Activated CD4-positive, alpha-beta T cell treated with anti-CD3 and anti-CD28 coated beads for 36 hours (primary cell): ENCODE results near the gene WNT10A. TPM values are rescaled to one million over a fixed set of nuclear protein-coding genes. Genes with fewer than 3 reads are reported as not detected.

Experiments used
- ATAC-seq: fragments of 200-7000 bp; cut with Tn5 transposase; one replicate; pipeline ENCODE4 v1.10.0; 2021; ENCODE audit warnings: mild to moderate bottlenecking, moderate library complexity
- CTCF ChIA-PET: fragments of 350-600 bp; sonication (Branson Sonifier 250); formaldehyde crosslinking; loops from one replicate; lab custom pipeline; 2021; ENCODE audit warnings: antibody characterized with exemption; lab: Charles Lee
- POLR2A ChIA-PET: fragments of 350-600 bp; sonication (Branson Sonifier 250); formaldehyde crosslinking; loops from one replicate; lab custom pipeline; 2021; ENCODE audit warnings: antibody characterized with exemption, inconsistent platforms; lab: Charles Lee
- DNase-seq: peaks from one replicate; pipeline ENCODE4 v3.0.0-alpha.2; 2020
- H3K27ac Mint-ChIP-seq: one replicate; pipeline ENCODE4 v1.8.0; 2021; ENCODE audit warnings: mixed read lengths
- H3K27me3 Mint-ChIP-seq: one replicate; pipeline ENCODE4 v1.8.0; 2021; ENCODE audit warnings: mixed read lengths
- H3K36me3 Mint-ChIP-seq: one replicate; pipeline ENCODE4 v1.8.0; 2021; ENCODE audit warnings: low read depth, mixed read lengths
- H3K4me1 Mint-ChIP-seq: one replicate; pipeline ENCODE4 v1.8.0; 2021; ENCODE audit warnings: mixed read lengths
- H3K4me3 Mint-ChIP-seq: one replicate; pipeline ENCODE4 v1.8.0; 2021; ENCODE audit warnings: mild to moderate bottlenecking, moderate library complexity, mixed read lengths
- H3K9me3 Mint-ChIP-seq: one replicate; pipeline ENCODE4 v1.8.0; 2021; ENCODE audit warnings: low read depth, mixed read lengths
- intact Hi-C, 2 experiments: fragments of 100-400 bp; cut with DNase I in 1 of 2; cut with micrococcal nuclease in 1 of 2; formaldehyde crosslinking; loops; one replicate each; pipeline versions ENCODE4 v1.14.2 to v1.15.1; 2022 to 2024; cut with DNase I, micrococcal nuclease
- total RNA-seq, 2 experiments: library from RNA; stranded (reverse); gene quantifications; one replicate each; pipeline ENCODE4 v1.2.3, GENCODE V29; 2021

WNT10A gene
- total RNA-seq, 2 experiments from 2014 or later, result 5.4 to 6.0 TPM

DNA sequence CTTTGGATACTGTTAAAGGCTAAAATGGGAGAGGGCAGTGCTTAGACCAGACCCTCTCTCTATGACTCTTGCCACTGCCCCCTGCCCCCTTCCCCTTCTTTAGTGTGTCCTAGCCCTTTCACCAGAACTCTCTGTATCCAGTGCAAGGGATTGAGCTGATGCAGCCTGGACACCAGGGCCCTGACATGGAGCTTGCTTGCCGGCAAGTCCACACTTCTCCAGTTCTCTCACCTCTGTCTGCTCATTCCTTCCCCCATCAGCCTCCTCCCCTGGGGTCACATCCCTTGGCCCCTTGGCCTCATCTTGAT lies 22.6 kb upstream of the WNT10A start:
- intact Hi-C loops, result no loop called here
- no peaks in the 10 kb centered on the region for H3K36me3 Mint-ChIP-seq
- H3K27me3 Mint-ChIP-seq, result peaks cover 78% of the 10 kb centered on the region
- CTCF ChIA-PET, result interaction anchor here (0.6 to 4.0 kb wide), 6 partner anchors 18 to 135 kb away, joined by 3 to 29 read pairs (median 4); no protein-coding TSS in a partner anchor
- POLR2A ChIA-PET, result no interaction called here
- no peak for ATAC-seq
- DNase-seq, result no peak
- H3K27ac Mint-ChIP-seq, result no peak overlapping the region
- peaks cover 15% of the 10 kb centered on the region for H3K4me1 Mint-ChIP-seq
- no peaks in the 10 kb centered on the region for H3K9me3 Mint-ChIP-seq
- no peak overlapping the region for H3K4me3 Mint-ChIP-seq

DNA sequence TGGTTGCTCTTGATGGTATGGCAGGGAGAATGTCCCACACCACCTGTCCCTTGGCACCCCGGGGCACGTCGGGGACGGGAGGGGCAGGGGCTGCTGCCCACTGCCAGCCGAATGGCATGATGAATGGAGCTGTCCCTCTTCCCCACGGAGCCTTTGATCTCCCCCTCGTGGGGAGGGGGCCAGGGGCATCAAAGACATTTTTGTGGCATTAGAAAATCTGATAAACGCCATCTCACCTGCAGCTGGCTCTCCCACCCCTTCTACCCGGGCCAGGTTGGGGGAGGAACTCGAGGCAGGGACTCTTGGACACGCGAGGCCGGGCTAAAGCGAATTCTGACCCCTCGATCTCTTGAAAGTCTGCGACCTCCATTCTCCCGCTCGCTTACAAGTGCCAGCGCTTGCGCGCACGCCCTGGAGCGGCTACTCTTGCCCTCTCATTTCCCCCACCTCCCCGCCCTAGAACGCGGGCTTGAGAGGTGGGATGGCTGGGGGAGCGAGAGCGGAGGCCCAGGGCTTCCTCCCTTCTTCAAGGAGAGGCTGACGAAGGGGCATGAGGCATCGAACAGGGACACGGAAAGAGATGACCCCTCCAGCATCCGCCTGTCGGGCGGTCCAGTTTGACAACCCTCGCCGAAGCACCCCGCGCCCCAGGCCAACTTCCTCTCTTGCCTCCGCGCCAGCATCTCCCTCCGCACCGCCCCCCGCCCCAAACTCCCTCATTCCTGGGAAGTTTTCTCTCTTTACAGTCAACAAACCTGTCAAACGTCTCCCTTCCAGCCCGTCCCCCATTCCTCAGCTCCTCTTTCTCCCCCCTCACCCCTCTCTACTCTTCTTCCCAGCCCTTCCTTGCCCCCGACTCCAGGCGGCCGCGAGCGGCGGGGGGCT lies 21.7 kb upstream of the WNT10A start:
- Mint-ChIP-seq H3K4me1 (peaks cover 15% of the 10 kb centered on the region), H3K4me3 (no peak overlapping the region), H3K9me3 (no peaks in the 10 kb centered on the region), H3K36me3 (no peaks in the 10 kb centered on the region), H3K27me3 (peaks cover 76% of the 10 kb centered on the region), H3K27ac (no peak overlapping the region)
- POLR2A ChIA-PET, result no interaction called here
- CTCF ChIA-PET, result interaction anchor here (0.6 to 4.0 kb wide), 8 partner anchors 17 to 546 kb away, joined by 3 to 29 read pairs (median 4); no protein-coding TSS in a partner anchor
- intact Hi-C loops, result no loop called here
- ATAC-seq (no peak), DNase-seq (no peak)

DNA sequence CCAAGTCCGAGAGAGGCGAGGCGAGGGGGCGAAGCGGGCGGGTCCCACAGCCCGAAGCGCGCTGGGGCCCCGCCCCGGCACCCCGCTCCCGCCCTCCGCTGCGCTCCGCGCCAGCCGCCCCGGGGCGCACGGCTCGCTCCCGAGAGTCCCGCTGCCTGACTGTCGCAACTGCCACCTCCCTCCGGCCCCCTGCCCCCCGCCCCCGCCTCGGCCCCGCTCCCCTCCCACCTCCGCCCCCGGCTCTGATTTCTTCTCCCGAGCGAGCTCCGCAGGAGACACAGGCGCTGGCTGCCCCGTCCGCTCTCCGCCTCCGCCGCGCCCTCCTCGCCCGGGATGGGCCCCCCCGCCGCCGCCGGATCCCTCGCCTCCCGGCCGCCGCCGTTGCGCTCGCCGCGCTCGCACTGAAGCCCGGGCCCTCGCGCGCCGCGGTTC lies 21.1 kb upstream of the WNT10A start, which contains the start of gene WNT6:
WNT6 (plus strand) TSS at position 250 of the 432 bp plus-strand sequence. CDS start 233 bp downstream, outside the sequence.
- no peak within 1 kb of the TSS for H3K27ac Mint-ChIP-seq
- intact Hi-C loops, result no loop called here
- ATAC-seq (peak; percentile 56), DNase-seq (peak; percentile 28)
- H3K27me3 Mint-ChIP-seq, result peaks cover 71% of the 10 kb centered on the region
- ChIA-PET POLR2A (no interaction called here), CTCF (interaction anchor here (1.0 to 4.0 kb wide), 3 partner anchors 9 to 120 kb away, joined by 3 to 29 read pairs (median 3); no protein-coding TSS in a partner anchor)
- no peaks in the 10 kb centered on the region for H3K9me3 Mint-ChIP-seq
- no peaks in the 10 kb centered on the region for H3K36me3 Mint-ChIP-seq
- peak within 1 kb of the TSS; percentile 28 for H3K4me3 Mint-ChIP-seq
- peaks cover 15% of the 10 kb centered on the region for H3K4me1 Mint-ChIP-seq

DNA sequence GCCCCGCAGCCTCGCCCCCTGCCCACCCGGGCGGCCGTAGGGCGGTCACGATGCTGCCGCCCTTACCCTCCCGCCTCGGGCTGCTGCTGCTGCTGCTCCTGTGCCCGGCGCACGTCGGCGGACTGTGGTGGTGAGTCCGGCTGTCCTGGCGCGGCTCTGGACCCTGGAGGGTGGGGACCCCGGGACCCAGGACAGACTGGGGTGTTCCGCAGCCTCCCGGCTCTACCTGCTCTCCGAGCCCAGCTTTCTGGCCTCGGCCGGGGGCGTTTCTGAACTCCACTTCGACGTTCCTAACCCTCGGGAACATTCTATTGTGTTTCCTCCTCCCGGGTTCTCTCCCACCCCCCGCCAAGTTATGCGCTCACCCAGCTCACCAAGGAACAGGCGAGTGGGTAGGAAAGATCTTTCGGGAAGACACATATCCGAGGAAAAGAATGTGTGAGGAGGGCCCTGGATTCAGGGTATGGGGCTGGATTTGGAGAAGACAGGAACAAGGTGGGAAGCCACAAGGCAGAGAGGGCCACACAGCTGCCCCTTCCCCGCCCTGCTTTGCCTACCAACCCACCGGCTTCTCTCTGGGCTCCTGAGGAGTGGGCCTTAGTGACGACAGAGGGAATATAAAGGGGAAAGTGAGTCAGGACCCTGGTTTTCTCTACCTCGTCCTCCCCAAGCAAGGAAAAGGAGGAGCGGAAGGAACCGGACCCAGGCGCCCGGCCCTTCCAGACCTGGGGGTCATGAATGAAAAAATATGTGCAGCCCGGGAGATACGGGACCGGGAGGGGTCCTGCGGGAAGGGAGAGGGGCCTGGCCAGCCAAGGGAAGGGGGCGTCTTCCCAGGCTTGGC lies 20.4 kb upstream of the WNT10A start:
- CTCF ChIA-PET, result interaction anchor here (0.6 to 4.0 kb wide), 11 partner anchors 9 to 180 kb away, joined by 3 to 29 read pairs (median 3); no protein-coding TSS in a partner anchor
- POLR2A ChIA-PET, result no interaction called here
- Mint-ChIP-seq H3K4me1 (peaks cover 15% of the 10 kb centered on the region), H3K4me3 (peak overlapping the region; percentile 28), H3K9me3 (no peaks in the 10 kb centered on the region), H3K27ac (no peak overlapping the region), H3K36me3 (no peaks in the 10 kb centered on the region), H3K27me3 (peaks cover 65% of the 10 kb centered on the region)
- DNase-seq (no peak), ATAC-seq (no peak)
- intact Hi-C loops, result no loop called here

DNA sequence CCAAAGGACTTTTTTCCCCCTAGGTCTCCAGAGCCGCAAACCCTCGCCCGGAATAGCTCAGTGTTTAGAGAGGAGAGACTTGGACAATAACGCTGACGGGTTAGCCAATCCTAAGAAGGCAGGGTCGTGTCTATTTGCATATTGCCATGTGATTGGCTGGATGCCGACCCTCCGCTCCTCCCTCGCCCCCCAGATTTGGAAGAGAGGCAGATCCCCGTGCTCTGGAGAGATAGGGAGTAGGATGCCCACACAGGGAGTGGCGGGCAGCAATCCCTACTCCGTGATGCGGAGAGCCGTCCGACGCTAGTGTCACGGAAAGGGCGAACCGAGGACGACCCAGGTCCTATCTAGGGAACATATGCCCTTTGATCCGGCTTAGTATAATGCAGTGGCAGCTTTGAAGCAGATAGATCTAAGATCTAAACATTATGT lies 19.7 kb upstream of the WNT10A start:
- no peaks in the 10 kb centered on the region for H3K36me3 Mint-ChIP-seq
- no peak overlapping the region for H3K4me3 Mint-ChIP-seq
- no peak for ATAC-seq

DNA sequence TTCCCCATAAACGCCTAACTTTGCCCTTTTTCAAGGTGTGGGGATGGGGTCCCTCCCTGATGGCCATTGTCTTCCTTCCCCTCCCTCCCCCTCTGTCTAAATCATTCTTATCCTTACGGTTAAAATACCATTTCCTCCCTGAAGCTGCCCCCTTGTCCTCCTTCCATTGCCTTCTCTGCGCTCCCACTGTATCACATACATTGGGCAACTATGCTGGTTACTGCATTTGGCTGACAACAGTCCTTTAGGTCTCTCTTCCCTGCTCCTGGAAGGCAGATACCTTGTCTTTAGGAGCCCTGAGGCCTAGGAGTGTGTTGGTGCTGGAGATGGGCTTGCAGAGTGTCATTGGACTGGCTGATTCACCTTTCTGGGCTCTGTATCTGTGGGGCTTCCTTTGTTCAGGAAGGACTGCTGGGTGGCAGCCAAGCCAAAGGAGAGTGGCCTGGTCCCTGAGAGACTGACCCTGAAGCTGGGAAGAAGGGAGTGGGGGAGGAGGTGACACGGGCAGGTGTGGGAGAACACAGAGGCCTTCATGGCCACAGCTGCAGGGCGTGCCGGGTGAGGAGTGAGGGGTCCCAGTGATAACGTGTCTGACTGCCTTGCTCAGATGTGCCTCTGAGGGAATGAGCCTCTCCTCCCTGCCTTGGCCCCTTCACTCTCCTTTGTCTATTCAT lies 18.9 kb upstream of the WNT10A start:
- H3K27me3 Mint-ChIP-seq, result peaks cover 52% of the 10 kb centered on the region

More for the DNA sequence above, 19.7 kb upstream of the WNT10A start:
- ChIA-PET CTCF (interaction anchor here (0.6 to 4.0 kb wide), 8 partner anchors 9 to 119 kb away, joined by 3 to 29 read pairs (median 4); no protein-coding TSS in a partner anchor), POLR2A (no interaction called here)
- Mint-ChIP-seq H3K27me3 (peaks cover 60% of the 10 kb centered on the region), H3K27ac (no peak overlapping the region), H3K9me3 (no peaks in the 10 kb centered on the region), H3K4me1 (peaks cover 15% of the 10 kb centered on the region)
- intact Hi-C loops, result no loop called here
- no peak for DNase-seq

DNA sequence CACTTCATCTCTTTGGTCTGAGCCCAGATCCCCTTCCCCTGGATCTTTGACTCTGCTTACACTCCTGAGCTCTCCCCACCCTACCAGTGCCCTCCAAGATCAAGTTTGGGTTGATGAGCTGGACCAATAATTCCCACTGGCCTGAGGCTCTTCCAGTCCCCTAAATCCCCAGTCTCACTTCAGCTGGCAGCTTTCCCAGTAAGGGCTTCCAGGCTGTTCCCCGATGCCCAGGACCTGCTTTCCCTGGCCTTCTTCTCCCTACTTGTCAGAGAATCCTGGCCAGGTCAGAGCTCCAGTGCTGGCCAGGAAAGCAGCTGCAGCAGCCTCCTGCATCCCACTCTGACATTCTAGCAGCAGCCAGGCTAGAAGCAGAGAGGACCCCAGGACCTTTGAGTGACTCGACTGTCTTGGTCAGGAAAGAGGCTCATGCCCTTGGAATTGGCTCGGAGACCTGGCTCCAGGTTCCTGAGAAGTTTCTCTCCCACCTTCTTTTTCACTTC lies 17.6 kb upstream of the WNT10A start:
- peaks cover 45% of the 10 kb centered on the region for H3K27me3 Mint-ChIP-seq

More for the DNA sequence above, 18.9 kb upstream of the WNT10A start:
- H3K4me1 Mint-ChIP-seq, result peaks cover 15% of the 10 kb centered on the region
- no peak overlapping the region for H3K27ac Mint-ChIP-seq
- intact Hi-C loops, result no loop called here
- CTCF ChIA-PET, result interaction anchor here (0.6 to 4.0 kb wide), 5 partner anchors 10 to 37 kb away, joined by 3 to 29 read pairs (median 5); no protein-coding TSS in a partner anchor
- H3K36me3 Mint-ChIP-seq, result no peaks in the 10 kb centered on the region
- H3K4me3 Mint-ChIP-seq, result no peak overlapping the region
- POLR2A ChIA-PET, result no interaction called here
- no peaks in the 10 kb centered on the region for H3K9me3 Mint-ChIP-seq
- ATAC-seq (no peak), DNase-seq (no peak)

DNA sequence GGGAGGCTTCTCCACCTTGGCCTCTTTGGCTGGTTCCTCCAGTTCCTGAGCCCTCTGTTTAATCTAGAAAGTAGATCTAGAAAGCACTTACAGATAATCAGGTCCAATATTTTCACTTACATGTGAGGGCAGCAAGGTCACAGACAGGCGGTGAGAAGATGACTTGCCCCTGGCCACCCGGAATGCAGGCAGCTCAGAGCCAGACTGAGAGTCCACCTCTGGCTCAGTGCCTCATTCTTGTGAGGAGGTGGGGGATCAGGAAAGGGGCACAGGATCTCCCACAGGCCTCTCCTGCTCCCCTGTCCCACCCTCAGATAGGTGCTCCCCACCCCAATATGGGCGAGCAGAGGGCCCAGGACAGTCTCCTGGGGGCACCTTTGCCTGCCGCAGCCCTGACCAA lies 15.3 kb upstream of the WNT10A start:
- H3K4me1 Mint-ChIP-seq, result peaks cover 8% of the 10 kb centered on the region
- ChIA-PET CTCF (no interaction called here), POLR2A (no interaction called here)
- no peak for DNase-seq
- H3K9me3 Mint-ChIP-seq, result no peaks in the 10 kb centered on the region
- no peaks in the 10 kb centered on the region for H3K36me3 Mint-ChIP-seq
- intact Hi-C loops, result no loop called here
- H3K4me3 Mint-ChIP-seq, result no peak overlapping the region
- H3K27ac Mint-ChIP-seq, result no peak overlapping the region
- peaks cover 42% of the 10 kb centered on the region for H3K27me3 Mint-ChIP-seq
- no peak for ATAC-seq

More for the DNA sequence above, 17.6 kb upstream of the WNT10A start:
- Mint-ChIP-seq H3K27ac (no peak overlapping the region), H3K4me1 (peaks cover 15% of the 10 kb centered on the region), H3K9me3 (no peaks in the 10 kb centered on the region), H3K4me3 (no peak overlapping the region), H3K36me3 (no peaks in the 10 kb centered on the region)
- ChIA-PET CTCF (interaction anchor here (0.6 to 1.2 kb wide), 4 partner anchors 10 to 140 kb away, joined by 3 to 5 read pairs (median 3); no protein-coding TSS in a partner anchor), POLR2A (no interaction called here)
- ATAC-seq (no peak), DNase-seq (no peak)
- intact Hi-C loops, result no loop called here

DNA sequence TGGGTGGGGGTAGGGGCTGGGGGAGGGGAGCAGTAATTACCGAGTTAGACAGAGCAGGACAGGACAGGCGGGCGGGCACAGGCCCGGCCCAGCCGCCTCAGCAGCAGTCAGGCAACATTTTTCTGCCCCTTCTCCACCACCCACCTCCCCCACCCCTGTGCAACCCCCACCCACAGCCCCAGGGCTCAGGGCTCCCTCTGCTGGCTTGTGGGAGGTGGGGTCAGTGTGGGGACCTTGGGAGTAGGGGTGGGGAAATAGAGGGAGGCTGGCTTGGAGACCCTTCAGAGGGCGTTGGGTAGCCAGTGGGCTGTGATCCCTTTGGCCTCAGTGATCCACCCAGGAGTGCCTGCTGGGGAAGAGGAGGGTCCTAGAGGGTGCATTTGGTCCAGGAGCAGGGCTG lies 14.7 kb upstream of the WNT10A start:
- CTCF ChIA-PET, result interaction anchor here (1.0 kb wide), 2 partner anchors 9 to 34 kb away, joined by 4 read pairs; no protein-coding TSS in a partner anchor

DNA sequence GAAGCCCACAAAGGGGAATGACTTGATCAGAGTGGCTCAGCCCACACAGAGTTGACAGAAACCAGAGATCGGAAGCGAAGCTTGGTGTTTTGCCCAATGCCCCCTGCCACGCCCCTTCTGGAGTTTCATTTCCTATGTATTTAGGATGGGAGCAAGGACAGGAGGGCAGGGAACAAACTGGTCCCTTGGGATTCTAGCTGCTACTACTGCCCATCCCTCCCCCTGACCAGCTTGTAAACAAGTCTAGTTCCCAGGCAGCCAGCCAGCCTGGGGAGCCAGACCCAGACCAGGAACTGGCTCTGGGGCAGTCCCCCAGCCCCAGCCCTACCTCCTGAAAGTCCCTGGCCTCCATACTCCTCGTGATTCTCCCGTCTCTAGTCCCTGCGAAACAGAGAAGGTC lies 12.8 kb upstream of the WNT10A start:
- Mint-ChIP-seq H3K4me3 (no peak overlapping the region), H3K4me1 (peaks cover 13% of the 10 kb centered on the region), H3K9me3 (no peaks in the 10 kb centered on the region), H3K36me3 (no peaks in the 10 kb centered on the region), H3K27me3 (peaks cover 42% of the 10 kb centered on the region), H3K27ac (no peak overlapping the region)
- intact Hi-C loops, result no loop called here
- no peak for DNase-seq
- ChIA-PET POLR2A (interaction anchor here (0.7 kb wide), 1 partner anchor 12 kb away, joined by 3 read pairs; no protein-coding TSS in a partner anchor), CTCF (interaction anchor here (1.1 to 18.2 kb wide), 3 partner anchors 9 to 27 kb away, joined by 3 to 620 read pairs (median 6); no protein-coding TSS in a partner anchor)
- no peak for ATAC-seq

More for the DNA sequence above, 14.7 kb upstream of the WNT10A start:
- POLR2A ChIA-PET, result no interaction called here
- ATAC-seq (no peak), DNase-seq (no peak)
- intact Hi-C loops, result no loop called here
- H3K36me3 Mint-ChIP-seq, result no peaks in the 10 kb centered on the region
- peaks cover 4% of the 10 kb centered on the region for H3K4me1 Mint-ChIP-seq
- H3K4me3 Mint-ChIP-seq, result no peak overlapping the region
- H3K27me3 Mint-ChIP-seq, result peaks cover 41% of the 10 kb centered on the region
- H3K9me3 Mint-ChIP-seq, result no peaks in the 10 kb centered on the region
- no peak overlapping the region for H3K27ac Mint-ChIP-seq
